K562 (cell line): ENCODE results near the gene EEF1AKMT4.

Experiments
- GATAD2B ChIP-seq: fragments of 450-650 bp; IDR thresholded peaks from 2 replicates; pipeline ENCODE4 v1.6.1; 2017; ENCODE audit warnings: mild to moderate bottlenecking, borderline replicate concordance
- NFXL1 ChIP-seq: fragments of 450-650 bp; formaldehyde crosslinking; IDR thresholded peaks from 2 replicates; pipeline ENCODE4 v1.4.0; 2021; ENCODE audit warnings: mild to moderate bottlenecking
- RCOR1 ChIP-seq, 2 experiments: IDR thresholded peaks; 2 replicates each; pipeline ENCODE4 v1.6.1; 2012; ENCODE audit warnings: low read depth in 2 of 2, low read length in 2 of 2, borderline replicate concordance in 1 of 2, improper control_type of control experiment in 1 of 2
- SRSF7 ChIP-seq: fragments of 200-400 bp; formaldehyde crosslinking; optimal IDR thresholded peaks from 2 replicates; pipeline ENCODE3; 2017; ENCODE audit warnings: mild to moderate bottlenecking, low read depth, low read length
- TF ChIP-seq, protein P1 (sequence below): fragments of 450-650 bp; IDR thresholded peaks from 2 replicates; pipeline ENCODE4 v1.7.0; 2016; ENCODE audit warnings: borderline replicate concordance

DNA sequence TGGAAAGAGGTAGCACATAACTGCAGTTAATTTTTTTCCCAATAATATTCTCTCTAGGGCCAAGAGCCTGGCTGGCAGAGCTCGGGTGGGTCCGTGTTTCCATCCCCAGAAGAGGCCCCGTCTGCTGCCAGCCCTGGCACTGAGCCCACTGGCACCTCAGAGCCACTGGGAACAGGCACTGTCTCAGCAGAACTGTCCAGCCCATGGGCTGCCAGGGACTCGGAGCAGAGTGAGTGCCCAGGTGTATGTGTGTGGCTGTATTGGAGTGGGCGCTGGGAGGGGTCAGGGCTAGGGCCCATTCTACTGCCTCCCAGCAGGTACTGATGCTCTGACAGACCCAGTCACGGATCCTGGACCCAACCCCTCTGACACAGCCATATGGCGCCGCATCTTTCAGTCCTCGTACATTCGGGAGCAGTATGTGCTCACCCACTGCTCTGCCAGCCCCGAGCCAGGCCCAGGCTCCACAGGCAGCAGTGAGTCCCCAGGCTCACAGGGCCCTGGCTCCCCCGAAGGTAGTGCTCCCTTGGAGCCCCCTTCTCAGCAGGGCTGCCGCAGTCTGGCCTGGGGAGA lies 11.1 kb upstream of the EEF1AKMT4 start:
- TF ChIP-seq GATAD2B (no peak), RCOR1 (IDR thresholded peaks at IDR 0.05; ENCODE audit: borderline replicate concordance in 1 of 2, low read depth in 2 of 2, low read length in 2 of 2) (no peak), SRSF7 (no peak), NFXL1 (CRISPR knock-in tag) (no peak)
- TF ChIP-seq, protein P1, sequence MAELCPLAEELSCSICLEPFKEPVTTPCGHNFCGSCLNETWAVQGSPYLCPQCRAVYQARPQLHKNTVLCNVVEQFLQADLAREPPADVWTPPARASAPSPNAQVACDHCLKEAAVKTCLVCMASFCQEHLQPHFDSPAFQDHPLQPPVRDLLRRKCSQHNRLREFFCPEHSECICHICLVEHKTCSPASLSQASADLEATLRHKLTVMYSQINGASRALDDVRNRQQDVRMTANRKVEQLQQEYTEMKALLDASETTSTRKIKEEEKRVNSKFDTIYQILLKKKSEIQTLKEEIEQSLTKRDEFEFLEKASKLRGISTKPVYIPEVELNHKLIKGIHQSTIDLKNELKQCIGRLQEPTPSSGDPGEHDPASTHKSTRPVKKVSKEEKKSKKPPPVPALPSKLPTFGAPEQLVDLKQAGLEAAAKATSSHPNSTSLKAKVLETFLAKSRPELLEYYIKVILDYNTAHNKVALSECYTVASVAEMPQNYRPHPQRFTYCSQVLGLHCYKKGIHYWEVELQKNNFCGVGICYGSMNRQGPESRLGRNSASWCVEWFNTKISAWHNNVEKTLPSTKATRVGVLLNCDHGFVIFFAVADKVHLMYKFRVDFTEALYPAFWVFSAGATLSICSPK: no peak
